VCaP (cell line): ENCODE measurements around the gene FKRP.
A peak's percentile ranks its signal among the peaks of the same experiment; 100 is the strongest.

Source experiments
- H3K27ac ChIP-seq: fragments of 450-650 bp; 2 replicates; pipeline ENCODE4 v1.5.1; 2017
- CTCF ChIP-seq: fragments of 450-650 bp; conservative IDR thresholded peaks from 2 replicates; pipeline ENCODE4 v1.5.1; 2017; ENCODE audit warnings: mild to moderate bottlenecking, moderate library complexity

FKRP gene

GRCh38 chr19:46721269-46722003 lies 24.4 kb upstream of the FKRP start:
- peak overlapping the region; percentile 95; the same call in 1 of the 2 replicates for H3K27ac ChIP-seq

GRCh38 chr19:46722004-46722380 lies 23.9 kb upstream of the FKRP start:
- no peak for TF ChIP-seq CTCF

More at GRCh38 chr19:46721269-46722003, 24.4 kb upstream of the FKRP start:
- peak; percentile 38 for TF ChIP-seq CTCF

GRCh38 chr19:46722421-46723022 lies 23.3 kb upstream of the FKRP start:
- H3K27ac ChIP-seq = no peak overlapping the region
- no peak for TF ChIP-seq CTCF

More at GRCh38 chr19:46722004-46722380, 23.9 kb upstream of the FKRP start:
- H3K27ac ChIP-seq = no peak overlapping the region

GRCh38 chr19:46723023-46723461 lies 22.8 kb upstream of the FKRP start:
- no peak for TF ChIP-seq CTCF
- peak overlapping the region; percentile 5; the same call in 1 of the 2 replicates for H3K27ac ChIP-seq

GRCh38 chr19:46723471-46723870 lies 22.4 kb upstream of the FKRP start:
- peak overlapping the region; percentile 5; the same call in 1 of the 2 replicates for H3K27ac ChIP-seq

GRCh38 chr19:46724468-46724867 lies 21.4 kb upstream of the FKRP start:
- no peak overlapping the region for H3K27ac ChIP-seq
- TF ChIP-seq CTCF = no peak

More at GRCh38 chr19:46723471-46723870, 22.4 kb upstream of the FKRP start:
- no peak for TF ChIP-seq CTCF

GRCh38 chr19:46725036-46725820 lies 20.6 kb upstream of the FKRP start:
- TF ChIP-seq CTCF = no peak
- H3K27ac ChIP-seq = no peak overlapping the region
